ENCODE measurements around the gene HMMR. TPM values are rescaled to one million over a fixed set of nuclear protein-coding genes. Genes with fewer than 3 reads are reported as not detected.
"Not testable (repeated sequence)": the region's sequence is repeated elsewhere in the genome, so short reads cannot be mapped to it uniquely, and the experiment has no call there.

The HMMR gene
- polyA plus RNA-seq, 1 donor = 8.6 TPM

GRCh38 chr5:163506095-163506457 is 45.6 kb downstream of the HMMR start:
- DNase-seq (ENCODE audit: low read depth) = no peak

- DNase-seq (ENCODE audit: low read depth) = no peak
Observed at GRCh38 chr5:163506726-163507125, 46.3 kb downstream of the HMMR start.

GRCh38 chr5:163508753-163509152 is 48.3 kb downstream of the HMMR start:
- DNase-seq (ENCODE audit: low read depth) = no peak

- peak; percentile 22 for DNase-seq (ENCODE audit: low read depth)
Observed at GRCh38 chr5:163509291-163509951, 49.0 kb downstream of the HMMR start.

- no peak for DNase-seq (ENCODE audit: low read depth)
Observed at GRCh38 chr5:163512526-163512925, 52.1 kb downstream of the HMMR start.

- DNase-seq (ENCODE audit: low read depth) = no peak
Observed at GRCh38 chr5:163525096-163525495, 64.7 kb downstream of the HMMR start.

- DNase-seq (ENCODE audit: low read depth) = no peak
Observed at GRCh38 chr5:163529698-163530097, 69.3 kb downstream of the HMMR start.

- no peak for DNase-seq (ENCODE audit: low read depth)
Observed at GRCh38 chr5:163531272-163531671, 70.8 kb downstream of the HMMR start.

- no peak for DNase-seq (ENCODE audit: low read depth)
Observed at GRCh38 chr5:163532171-163533084, 72.0 kb downstream of the HMMR start.

GRCh38 chr5:163533223-163533622 is 72.8 kb downstream of the HMMR start:
- DNase-seq (ENCODE audit: low read depth) = no peak

GRCh38 chr5:163534492-163535094 is 74.2 kb downstream of the HMMR start:
- no peak for DNase-seq (ENCODE audit: low read depth)

GRCh38 chr5:163535290-163535689 is 74.9 kb downstream of the HMMR start:
- no peak for DNase-seq (ENCODE audit: low read depth)

- DNase-seq (ENCODE audit: low read depth) = not testable (repeated sequence)
Observed at GRCh38 chr5:163536442-163536841, 76.0 kb downstream of the HMMR start.

GRCh38 chr5:163540696-163541095 is 80.3 kb downstream of the HMMR start:
- no peak for DNase-seq (ENCODE audit: low read depth)

Other genes with a start within 250 kb of the HMMR start
- 356 TPM for gene CCNG1, start 23.0 kb upstream of the HMMR start, polyA plus RNA-seq (ENCODE audit: insufficient read length)
- 35.4 TPM for gene NUDCD2, start 530 bp upstream of the HMMR start, polyA plus RNA-seq (ENCODE audit: insufficient read length)
- 47.1 TPM for gene MAT2B, start 45.0 kb downstream of the HMMR start, polyA plus RNA-seq (ENCODE audit: insufficient read length)